VCaP (cell line): ENCODE results near the gene TAB2.

ENCODE experiments used
- H3K27ac ChIP-seq: fragments of 450-650 bp; 2 replicates; pipeline ENCODE4 v1.5.1; 2017
- CTCF ChIP-seq: fragments of 450-650 bp; conservative IDR thresholded peaks from 2 replicates; pipeline ENCODE4 v1.5.1; 2017; ENCODE audit warnings: mild to moderate bottlenecking, moderate library complexity

TAB2 gene

GRCh38 chr6:149289966-149290365, 27.5 kb upstream of the TAB2 start:
- TF ChIP-seq CTCF = no peak

GRCh38 chr6:149293244-149293643, 24.3 kb upstream of the TAB2 start:
- no peak overlapping the region for H3K27ac ChIP-seq
- no peak for TF ChIP-seq CTCF

More at GRCh38 chr6:149289966-149290365, 27.5 kb upstream of the TAB2 start:
- no peak overlapping the region for H3K27ac ChIP-seq

GRCh38 chr6:149300563-149300962, 16.9 kb upstream of the TAB2 start:
- TF ChIP-seq CTCF = no peak
- no peak overlapping the region for H3K27ac ChIP-seq

GRCh38 chr6:149302723-149303122, 14.8 kb upstream of the TAB2 start:
- TF ChIP-seq CTCF = no peak
- H3K27ac ChIP-seq = no peak overlapping the region

GRCh38 chr6:149303468-149303867, 14.0 kb upstream of the TAB2 start:
- no peak for TF ChIP-seq CTCF
- no peak overlapping the region for H3K27ac ChIP-seq

GRCh38 chr6:149305372-149305771, 12.1 kb upstream of the TAB2 start:
- peak overlapping the region; percentile 21; the same call in 1 of the 2 replicates for H3K27ac ChIP-seq
- TF ChIP-seq CTCF = no peak

- TF ChIP-seq CTCF = no peak
- H3K27ac ChIP-seq = no peak overlapping the region
Observed at GRCh38 chr6:149306967-149307366, 10.5 kb upstream of the TAB2 start.

GRCh38 chr6:149311293-149311692, 6.2 kb upstream of the TAB2 start:
- no peak for TF ChIP-seq CTCF
- no peak overlapping the region for H3K27ac ChIP-seq
